Transverse colon (tissue), 4 donors: ENCODE results near the gene SNX8. TPM values are rescaled to one million over a fixed set of nuclear protein-coding genes. Genes with fewer than 3 reads are reported as not detected.
A peak's percentile ranks its signal among the peaks of the same experiment; 100 is the strongest.
"Not testable (repeated sequence)": the region's sequence is repeated elsewhere in the genome, so short reads cannot be mapped to it uniquely, and the experiment has no call there.

ENCODE experiments used
- DNase-seq: peaks from one replicate; pipeline ENCODE4 v3.0.0-alpha.2; 2019
- H3K27ac ChIP-seq, 4 donors: fragments of 200-600 bp; sonication (generic); 2 replicates each; pipeline ENCODE4 v1.5.1; 2016 to 2018; ENCODE audit warnings: inconsistent platforms in 4 of 4
- H3K27me3 ChIP-seq: fragments of 200-600 bp; sonication (generic); 2 replicates; pipeline ENCODE4 v1.5.1; 2017; ENCODE audit warnings: inconsistent platforms
- H3K36me3 ChIP-seq, 4 donors: fragments of 200-600 bp; sonication (generic); 2 replicates each; pipeline ENCODE4 v1.5.1; 2017 to 2019; ENCODE audit warnings: inconsistent platforms in 4 of 4
- H3K4me1 ChIP-seq, 4 donors: fragments of 200-600 bp; sonication (generic); 2 replicates each; pipeline ENCODE4 v1.5.1; 2017 to 2020; ENCODE audit warnings: inconsistent platforms in 4 of 4
- H3K4me3 ChIP-seq, 4 donors: fragments of 200-600 bp; sonication (generic); 1 replicate in 1 of 4; 2 replicates in 3 of 4; pipeline versions ENCODE4 v1.5.1 to v1.6.1; 2017 to 2019; ENCODE audit warnings: inconsistent platforms in 4 of 4
- H3K9me3 ChIP-seq, 2 donors: fragments of 200-600 bp; sonication (generic); 2 replicates each; pipeline ENCODE4 v1.5.1; 2017 to 2019; ENCODE audit warnings: inconsistent platforms in 2 of 2
- CTCF ChIP-seq, 5 experiments: fragments of 200-600 bp in 3 of 5; fragments of 450-650 bp in 2 of 5; sonication (generic) in 3 of 5; IDR thresholded peaks; 1 replicate in 2 of 5; 2 replicates in 3 of 5; pipeline ENCODE4 v1.5.1; 2016 to 2017; ENCODE audit warnings: antibody characterized with exemption in 5 of 5, inconsistent platforms in 3 of 5, mild to moderate bottlenecking in 2 of 5, moderate library complexity in 1 of 5
- EP300 ChIP-seq: sonication (generic); formaldehyde crosslinking; IDR thresholded peaks from one replicate; pipeline ENCODE4 v1.6.1; 2017; ENCODE audit warnings: antibody characterized with exemption, low read depth
- POLR2A ChIP-seq: fragments of 450-650 bp; IDR thresholded peaks from one replicate; pipeline ENCODE4 v1.6.1; 2016; ENCODE audit warnings: antibody characterized with exemption, mild to moderate bottlenecking, moderate library complexity
- POLR2AphosphoS5 ChIP-seq, 3 donors: sonication (generic); formaldehyde crosslinking; IDR thresholded peaks; one replicate each; pipeline ENCODE4 v1.6.1; 2016; ENCODE audit warnings: antibody characterized with exemption in 3 of 3
- WGBS, 2 donors: methylation state at CpG; one replicate each; pipeline ENCODE4 v1.1.5; 2018; ENCODE audit warnings: low coverage in 1 of 2; 5-methylcytosine and 5-hydroxymethylcytosine counted together
- in situ Hi-C, 4 donors: fragments of 200-750 bp; cut with MboI; loops; one replicate each; pipeline versions ENCODE4 v1.15.0 to v1.15.1; 2017; ENCODE audit warnings: low sequenced_read_pairs in 3 of 4, low pct_ligation_motif_present in 1 of 4, low pct_unique_long_range_greater_than_20kb in 1 of 4
- intact Hi-C: fragments of 100-400 bp; cut with DNase I; formaldehyde crosslinking; loops from one replicate; pipeline ENCODE4 v1.15.1; 2023; ENCODE audit warnings: low total_unique reads
- total RNA-seq, 4 donors: library from RNA; depleted of rRNA; stranded (reverse); fragments of >200 nt; gene quantifications; one replicate each; pipeline ENCODE4 v1.1.0, GENCODE V29; 2016

Gene SNX8
- total RNA-seq, 4 donors from 2014 or later: 3.8 to 27.3 (median 9.2) TPM

- Histone ChIP-seq H3K4me3 (peak overlapping the region; percentile 46 to 100 (median 91)), H3K4me1 (peaks cover 19 to 39% (median 31%) of the 10 kb centered on the region in 4 donors), H3K36me3 (no peaks in the 10 kb centered on the region), H3K27me3 (no peaks in the 10 kb centered on the region), H3K27ac (peak overlapping the region; percentile 96 to 98 (median 96)), H3K9me3 (no peaks in the 10 kb centered on the region)
- TF ChIP-seq POLR2A: peak; percentile 38
- no peak for TF ChIP-seq EP300
- TF ChIP-seq CTCF (IDR thresholded peaks at IDR 0.05): no peak
- peak; percentile 14 to 66 (median 57) for TF ChIP-seq POLR2AphosphoS5 (IDR thresholded peaks at IDR 0.05)
- peak; percentile 91 for DNase-seq
- WGBS, 2 donors: 0% methylated on average over 3 to 19 of the region's 26 CpGs
- in situ Hi-C loops: loop anchor here in 2 of 4 donors (25.0 kb wide), 1 partner anchor 117 kb away; the partner anchor contains the start of genes MAD1L1 (in 2 of the 2), MRM2 (in 2 of the 2) and NUDT1 (in 2 of the 2)
- intact Hi-C loops: loop anchor here (10.0 kb wide), 1 partner anchor 109 kb away; the partner anchor contains the start of genes MRM2 and NUDT1
Observed at GRCh38 chr7:2353936-2354185, 39.6 kb upstream of the SNX8 start.

DNA sequence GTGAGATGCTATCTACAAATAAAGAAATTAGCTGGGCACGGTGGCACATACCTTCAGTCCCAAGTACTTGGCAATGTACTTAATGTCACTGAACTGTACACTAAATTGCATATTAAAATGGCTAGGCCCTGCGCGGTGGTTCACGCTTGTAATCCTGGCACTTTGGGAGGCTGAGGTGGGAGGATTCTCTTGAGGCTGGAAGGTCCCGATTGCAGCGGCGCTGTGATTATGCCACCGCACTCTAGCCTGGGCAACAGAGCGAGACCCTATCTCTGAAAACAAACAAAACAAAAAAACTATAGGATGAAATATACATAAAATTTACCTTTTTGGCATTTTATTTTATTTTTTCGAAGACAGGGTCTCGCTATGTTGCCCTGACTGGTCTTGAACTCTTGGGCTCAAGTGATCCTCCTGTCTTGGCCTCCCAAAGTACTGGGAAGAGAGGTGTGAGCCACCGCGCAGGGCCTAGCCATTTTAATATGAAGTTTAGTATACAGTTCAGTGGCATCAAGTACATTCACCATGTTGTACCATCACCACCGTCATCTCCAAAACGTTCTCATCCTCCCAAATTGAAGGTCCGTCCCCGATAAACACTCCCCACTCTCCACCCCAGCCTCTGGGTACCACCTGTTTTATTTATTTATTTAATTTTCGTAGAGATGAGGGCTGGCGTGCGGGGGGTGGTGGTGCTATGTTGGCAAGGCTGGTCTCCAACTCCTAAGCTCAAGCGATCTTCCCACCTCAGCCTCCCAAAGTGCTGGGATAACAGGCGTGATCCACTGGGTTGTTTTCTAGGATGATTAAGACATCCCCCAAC lies 39.1 kb upstream of the SNX8 start:
- no peaks in the 10 kb centered on the region for H3K9me3 ChIP-seq
- 75 to 78% methylated on average over 14 to 22 of the region's 22 CpGs for WGBS, 2 donors
- no peak for TF ChIP-seq CTCF (IDR thresholded peaks at IDR 0.05)
- no peak for TF ChIP-seq POLR2A
- no peak for TF ChIP-seq EP300
- TF ChIP-seq POLR2AphosphoS5 (IDR thresholded peaks at IDR 0.05): no peak
- intact Hi-C loops (loop anchor here (10.0 kb wide), 1 partner anchor 109 kb away; the partner anchor contains the start of genes MRM2 and NUDT1), in situ Hi-C loops (loop anchor here in 2 of 4 donors (25.0 kb wide), 1 partner anchor 116 kb away; the partner anchor contains the start of genes MAD1L1 (in 2 of the 2), MRM2 (in 2 of the 2) and NUDT1 (in 2 of the 2))
- no peaks in the 10 kb centered on the region for H3K36me3 ChIP-seq
- H3K4me3 ChIP-seq: peak overlapping the region; percentile 46 to 100 (median 91)
- H3K27me3 ChIP-seq: no peaks in the 10 kb centered on the region
- peaks cover 18 to 35% (median 31%) of the 10 kb centered on the region in 4 donors for H3K4me1 ChIP-seq
- peak overlapping the region; percentile 96 to 98 (median 96) for H3K27ac ChIP-seq
- no peak for DNase-seq

DNA sequence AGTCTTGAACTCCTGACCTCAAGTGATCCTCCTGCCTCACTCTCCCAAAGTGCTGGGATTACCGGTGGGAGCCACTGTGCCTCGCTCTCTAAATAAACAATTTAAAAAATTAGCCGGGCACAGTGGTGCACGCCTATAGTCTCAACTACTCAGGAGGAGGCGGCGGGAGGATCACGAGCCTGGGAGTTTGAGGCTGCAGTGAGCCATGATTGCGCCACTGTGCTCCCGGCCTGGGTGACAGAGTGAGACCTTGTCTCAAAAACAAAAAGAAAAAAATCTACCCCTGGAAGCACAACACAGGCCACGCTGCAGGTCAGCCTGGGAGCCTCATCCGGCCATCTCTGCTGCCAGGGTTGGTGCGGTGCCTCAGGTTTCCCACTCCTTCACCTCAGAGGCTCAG lies 36.6 kb upstream of the SNX8 start:
- 88% methylated on average over 12 of the region's 12 CpGs; no CpG with 5 or more reads in 1 of the 2 donors for WGBS, 2 donors
- Histone ChIP-seq H3K27me3 (no peaks in the 10 kb centered on the region), H3K36me3 (no peaks in the 10 kb centered on the region), H3K4me3 (no peak overlapping the region), H3K27ac (no peak overlapping the region), H3K4me1 (peaks cover 1 to 19% (median 12%) of the 10 kb centered on the region in 4 donors), H3K9me3 (no peaks in the 10 kb centered on the region)
- no peak for DNase-seq
- in situ Hi-C loops: loop anchor here in 2 of 4 donors (25.0 kb wide), 1 partner anchor 114 kb away; the partner anchor contains the start of genes MAD1L1 (in 2 of the 2), MRM2 (in 2 of the 2) and NUDT1 (in 2 of the 2)
- intact Hi-C loops: loop anchor here (10.0 kb wide), 1 partner anchor 106 kb away; the partner anchor contains the start of genes MRM2 and NUDT1
- TF ChIP-seq CTCF (IDR thresholded peaks at IDR 0.05) (no peak), EP300 (no peak), POLR2AphosphoS5 (IDR thresholded peaks at IDR 0.05) (no peak), POLR2A (no peak)

DNA sequence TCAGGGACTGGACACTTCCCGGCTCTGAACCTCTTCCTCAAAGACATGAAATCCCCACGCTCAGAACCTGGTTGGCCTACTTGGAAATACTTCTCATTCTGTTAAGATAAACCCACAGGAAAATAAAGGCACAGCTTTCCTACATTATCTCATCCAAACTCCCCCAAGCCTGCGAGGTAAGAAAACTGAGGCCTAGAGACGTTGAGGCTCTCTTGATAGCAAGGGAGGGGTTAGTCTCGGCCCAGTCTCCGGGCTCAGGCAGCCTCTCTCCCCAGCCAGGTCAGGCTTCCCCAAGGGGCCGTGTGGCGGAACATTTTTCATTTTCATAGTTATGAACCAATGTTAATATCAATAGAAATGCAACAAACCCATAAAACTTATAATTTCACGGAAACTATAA lies 35.8 kb upstream of the SNX8 start:
- Histone ChIP-seq H3K4me3 (no peak overlapping the region), H3K36me3 (no peaks in the 10 kb centered on the region), H3K9me3 (no peaks in the 10 kb centered on the region), H3K4me1 (peaks cover 0 to 15% (median 7%) of the 10 kb centered on the region in 4 donors), H3K27ac (no peak overlapping the region), H3K27me3 (no peaks in the 10 kb centered on the region)
- in situ Hi-C loops (loop anchor here in 2 of 4 donors (25.0 kb wide), 1 partner anchor 113 kb away; the partner anchor contains the start of genes MAD1L1 (in 2 of the 2), MRM2 (in 2 of the 2) and NUDT1 (in 2 of the 2)), intact Hi-C loops (loop anchor here (10.0 kb wide), 1 partner anchor 105 kb away; the partner anchor contains the start of genes MRM2 and NUDT1)
- 75 to 89% methylated on average over 4 to 9 of the region's 9 CpGs for WGBS, 2 donors
- TF ChIP-seq POLR2AphosphoS5 (IDR thresholded peaks at IDR 0.05): no peak
- no peak for TF ChIP-seq CTCF (IDR thresholded peaks at IDR 0.05)
- TF ChIP-seq EP300: no peak
- no peak for TF ChIP-seq POLR2A
- DNase-seq: no peak

DNA sequence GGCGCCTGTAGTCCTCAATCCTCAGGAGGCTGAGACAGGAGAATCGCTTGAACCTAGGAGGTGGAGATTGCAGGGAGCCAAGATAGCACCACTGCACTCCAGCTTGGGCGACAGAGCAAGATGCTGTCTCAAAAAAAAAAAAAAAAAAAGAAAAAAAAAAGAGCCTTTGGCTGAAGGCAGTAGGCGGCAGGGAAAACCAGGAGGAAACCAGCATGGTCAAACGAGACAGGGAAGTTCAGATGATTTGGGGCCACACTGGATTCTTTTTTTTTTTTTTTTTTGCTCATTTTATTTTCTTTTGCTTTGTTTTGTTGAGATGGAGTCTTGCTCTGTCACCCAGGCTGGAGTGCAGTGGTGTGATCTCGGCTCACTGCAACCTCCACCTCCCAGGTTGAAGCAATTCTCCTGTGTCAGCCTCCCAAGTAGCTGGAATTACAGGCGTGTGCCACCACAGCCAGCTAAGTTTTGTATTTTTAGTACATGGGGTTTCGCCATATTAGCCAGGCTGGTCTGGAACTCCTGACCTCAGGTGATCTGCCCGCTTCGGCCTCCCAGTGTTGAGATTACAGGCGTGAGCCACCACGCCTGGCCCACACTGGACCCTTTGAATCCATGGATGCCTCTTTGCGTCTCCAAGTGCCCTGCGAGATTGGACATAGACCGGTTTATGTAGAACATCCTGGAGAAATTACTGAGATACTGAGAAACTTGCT lies 33.3 kb upstream of the SNX8 start:
- H3K27ac ChIP-seq: peak overlapping the region in 1 of 4 donors; percentile 54
- 81% methylated on average over 8 to 15 of the region's 15 CpGs for WGBS, 2 donors
- in situ Hi-C loops: loop anchor here in 3 of 4 donors (10.0 to 25.0 kb wide), 2 partner anchors 103 to 760 kb away; partner anchors contain the start of genes MRM2 (in 1 of the 3) and NUDT1 (in 1 of the 3)

More for the DNA sequence above, 33.3 kb upstream of the SNX8 start:
- DNase-seq, H3K4me1 ChIP-seq, H3K9me3 ChIP-seq, H3K4me3 ChIP-seq, H3K36me3 ChIP-seq, H3K27me3 ChIP-seq: not testable (repeated sequence)
- intact Hi-C loops: loop anchor here (10.0 kb wide), 1 partner anchor 763 kb away; no protein-coding TSS in a partner anchor
